GM21786 (cell line): ENCODE measurements around the gene HELLS.
A peak's percentile ranks its signal among the peaks of the same experiment; 100 is the strongest.
"Not testable (repeated sequence)": the region's sequence is repeated elsewhere in the genome, so short reads cannot be mapped to it uniquely, and the experiment has no call there.

ENCODE experiments used
- ATAC-seq: cut with Tn5 transposase; IDR thresholded peaks from one replicate; pipeline ENCODE4 v1.9.1; 2021; ENCODE audit not compliant: unreplicated experiment

Gene HELLS

GRCh38 chr10:94545391-94546048 lies at the start of gene HELLS:
TSS of gene HELLS (plus strand) at chr10:94545788. CDS start at chr10:94545922, 134 bp downstream.
- ATAC-seq: peak; percentile 75

- peak; percentile 69 for ATAC-seq
These were observed 49.6 kb upstream of the HELLS start for GRCh38 chr10:94496010-94496409.

- no peak for ATAC-seq
These were observed 48.9 kb upstream of the HELLS start for GRCh38 chr10:94496646-94497045.

GRCh38 chr10:94500063-94500462 lies 45.5 kb upstream of the HELLS start:
- ATAC-seq: no peak

- ATAC-seq: no peak
These were observed 24.0 kb upstream of the HELLS start for GRCh38 chr10:94521276-94522250.

- no peak for ATAC-seq
These were observed 21.4 kb upstream of the HELLS start for GRCh38 chr10:94524146-94524545.

GRCh38 chr10:94524711-94525110 lies 20.9 kb upstream of the HELLS start:
- no peak for ATAC-seq

GRCh38 chr10:94531550-94531949 lies 14.0 kb upstream of the HELLS start:
- not testable (repeated sequence) for ATAC-seq

GRCh38 chr10:94533027-94533426 lies 12.6 kb upstream of the HELLS start:
- ATAC-seq: no peak

GRCh38 chr10:94542282-94542681 lies 3.3 kb upstream of the HELLS start:
- ATAC-seq: not testable (repeated sequence)

GRCh38 chr10:94546049-94546900 lies 687 bp downstream of the HELLS start:
- peak; percentile 7 for ATAC-seq

GRCh38 chr10:94546901-94547185 lies 1.3 kb downstream of the HELLS start:
- no peak for ATAC-seq

- ATAC-seq: no peak
These were observed 3.6 kb downstream of the HELLS start for GRCh38 chr10:94549221-94549620.

- not testable (repeated sequence) for ATAC-seq
These were observed 22.2 kb downstream of the HELLS start for GRCh38 chr10:94567714-94568307.

GRCh38 chr10:94571081-94571480 lies 25.5 kb downstream of the HELLS start:
- no peak for ATAC-seq

- ATAC-seq: no peak
These were observed 25.9 kb downstream of the HELLS start for GRCh38 chr10:94571528-94571927.

GRCh38 chr10:94578790-94579189 lies 33.2 kb downstream of the HELLS start:
- no peak for ATAC-seq

GRCh38 chr10:94583124-94583523 lies 37.5 kb downstream of the HELLS start:
- ATAC-seq: no peak

GRCh38 chr10:94591461-94592205 lies 46.0 kb downstream of the HELLS start:
- ATAC-seq: peak; percentile 74
